NCI-H2196 treated with DMSO at 0.1 percent for 48 hours (cell line): ENCODE results near the gene MYG1.

Experiments
- DNase-seq: peaks from one replicate; lab custom pipeline; 2025; ENCODE audit not compliant: unreplicated experiment; lab: John Stamatoyannopoulos, UW

MYG1 gene

GRCh38 chr12:53352331-53353256 is 53.1 kb downstream of the MYG1 start:
- peak; percentile 52 for DNase-seq

- no peak for DNase-seq
These were observed 53.8 kb downstream of the MYG1 start for GRCh38 chr12:53353257-53353655.

- no peak for DNase-seq
These were observed 55.6 kb downstream of the MYG1 start for GRCh38 chr12:53355121-53355520.
